ENCODE results near the gene MED12.

DNA sequence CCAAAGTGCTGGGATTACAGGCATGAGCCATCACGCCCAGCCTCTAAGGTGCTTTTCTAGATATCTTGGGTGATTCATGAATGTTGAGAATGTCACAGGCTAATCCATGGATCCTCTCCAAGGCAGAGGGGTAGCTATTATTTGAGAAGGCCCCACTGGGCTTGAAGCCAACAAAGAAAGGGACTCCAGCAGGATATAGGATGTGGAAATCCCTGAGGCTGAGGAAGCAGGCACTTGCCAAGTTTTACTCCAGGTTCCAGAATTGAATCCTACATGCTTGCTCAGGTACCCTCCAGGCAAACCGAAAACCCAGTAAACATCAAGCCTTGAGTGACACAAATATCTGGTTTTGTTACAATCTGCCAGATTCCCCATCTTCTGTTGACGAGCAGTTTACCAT lies 42.1 kb downstream of the MED12 start:
- TF ChIP-seq, protein P1, sequence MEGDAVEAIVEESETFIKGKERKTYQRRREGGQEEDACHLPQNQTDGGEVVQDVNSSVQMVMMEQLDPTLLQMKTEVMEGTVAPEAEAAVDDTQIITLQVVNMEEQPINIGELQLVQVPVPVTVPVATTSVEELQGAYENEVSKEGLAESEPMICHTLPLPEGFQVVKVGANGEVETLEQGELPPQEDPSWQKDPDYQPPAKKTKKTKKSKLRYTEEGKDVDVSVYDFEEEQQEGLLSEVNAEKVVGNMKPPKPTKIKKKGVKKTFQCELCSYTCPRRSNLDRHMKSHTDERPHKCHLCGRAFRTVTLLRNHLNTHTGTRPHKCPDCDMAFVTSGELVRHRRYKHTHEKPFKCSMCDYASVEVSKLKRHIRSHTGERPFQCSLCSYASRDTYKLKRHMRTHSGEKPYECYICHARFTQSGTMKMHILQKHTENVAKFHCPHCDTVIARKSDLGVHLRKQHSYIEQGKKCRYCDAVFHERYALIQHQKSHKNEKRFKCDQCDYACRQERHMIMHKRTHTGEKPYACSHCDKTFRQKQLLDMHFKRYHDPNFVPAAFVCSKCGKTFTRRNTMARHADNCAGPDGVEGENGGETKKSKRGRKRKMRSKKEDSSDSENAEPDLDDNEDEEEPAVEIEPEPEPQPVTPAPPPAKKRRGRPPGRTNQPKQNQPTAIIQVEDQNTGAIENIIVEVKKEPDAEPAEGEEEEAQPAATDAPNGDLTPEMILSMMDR (IDR thresholded peaks at IDR 0.05; ENCODE audit: insufficient read depth, low read depth, low read length): no peak
- TF ChIP-seq EZH2 (IDR thresholded peaks at IDR 0.05; ENCODE audit: insufficient read depth, low read length): no peak

All from astrocyte (in vitro differentiated cells and primary cell).